HG02588 (cell line): ENCODE results near the gene KRTAP2-2.
"Not testable (repeated sequence)": the region's sequence is repeated elsewhere in the genome, so short reads cannot be mapped to it uniquely, and the experiment has no call there.

Experiments used
- ATAC-seq: cut with Tn5 transposase; IDR thresholded peaks from one replicate; pipeline ENCODE4 v1.9.1; 2021; ENCODE audit warnings: mild to moderate bottlenecking, moderate library complexity; ENCODE audit not compliant: unreplicated experiment

KRTAP2-2 gene, protein sequence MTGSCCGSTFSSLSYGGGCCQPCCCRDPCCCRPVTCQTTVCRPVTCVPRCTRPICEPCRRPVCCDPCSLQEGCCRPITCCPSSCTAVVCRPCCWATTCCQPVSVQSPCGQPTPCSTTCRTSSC

DNA sequence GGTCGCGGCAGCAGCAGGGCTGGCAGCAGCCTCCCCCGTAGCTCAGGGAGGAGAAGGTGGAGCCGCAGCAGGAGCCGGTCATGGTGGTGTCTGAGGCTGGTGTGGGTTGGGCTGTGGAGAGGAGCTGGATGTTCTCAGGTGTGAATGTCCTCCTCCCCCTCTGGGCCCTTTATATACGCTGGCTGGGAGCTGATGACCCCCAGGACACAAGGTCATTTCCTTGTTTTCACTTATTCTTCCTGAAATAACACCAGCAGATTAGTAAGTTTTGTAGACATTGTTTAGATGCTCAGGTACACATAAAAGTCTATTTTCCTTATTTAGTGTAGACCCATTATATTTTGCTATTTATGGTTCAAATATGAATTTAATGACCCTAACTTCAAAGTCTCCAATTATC, at the start of gene KRTAP2-2:
KRTAP2-2 (minus strand) TSS at position 101 of the 400 bp plus-strand sequence; CDS start at position 82, 19 bp downstream.
- not testable (repeated sequence) for ATAC-seq

DNA sequence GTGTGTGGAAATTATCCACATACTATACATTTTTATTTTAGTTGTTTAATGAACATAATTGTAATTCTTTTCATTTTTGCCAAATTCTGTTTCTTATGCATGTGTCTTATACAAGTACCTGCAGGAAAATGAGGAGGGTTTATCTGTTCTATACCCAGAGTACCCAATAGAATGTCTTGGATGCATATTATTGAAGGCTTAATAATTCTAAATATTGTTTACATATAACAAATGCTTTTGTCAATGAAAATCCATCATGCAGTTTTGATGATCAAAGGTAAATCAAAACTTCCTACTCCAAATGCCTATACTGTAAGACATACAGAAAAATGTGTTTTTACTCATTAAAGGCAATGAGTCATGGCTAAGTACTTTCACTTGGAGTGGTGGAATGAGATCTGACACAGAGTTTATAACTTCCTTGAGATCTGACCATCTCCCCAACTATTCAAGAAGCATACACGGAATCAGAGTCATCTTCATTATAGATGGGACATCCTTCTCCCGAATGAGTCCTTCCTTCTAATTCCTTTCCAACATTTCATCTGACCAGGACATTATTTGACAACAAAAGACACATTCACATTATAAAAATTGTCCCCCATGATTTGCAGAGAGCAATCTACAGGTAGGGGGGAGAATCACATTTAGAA, 49.5 kb upstream of the KRTAP2-2 start:
- not testable (repeated sequence) for ATAC-seq

DNA sequence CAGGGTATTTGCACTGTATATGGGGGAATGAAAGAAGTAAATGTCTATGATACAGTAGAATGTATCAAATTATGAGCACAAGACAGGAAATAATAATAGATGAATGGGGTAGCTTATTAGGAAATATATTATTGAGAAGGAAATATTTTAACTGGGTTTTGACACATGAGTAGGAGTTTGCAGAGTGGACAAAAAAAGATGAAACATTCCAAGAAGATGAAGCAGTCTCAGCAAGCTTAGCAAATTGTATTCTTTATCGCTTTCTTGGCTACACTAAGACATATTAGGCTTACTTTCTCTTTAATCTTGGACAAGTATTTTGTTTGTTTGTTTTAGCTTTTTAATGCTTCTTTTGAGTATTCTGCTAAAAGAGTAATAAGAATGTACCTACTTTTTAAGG, 48.9 kb upstream of the KRTAP2-2 start:
- no peak for ATAC-seq

DNA sequence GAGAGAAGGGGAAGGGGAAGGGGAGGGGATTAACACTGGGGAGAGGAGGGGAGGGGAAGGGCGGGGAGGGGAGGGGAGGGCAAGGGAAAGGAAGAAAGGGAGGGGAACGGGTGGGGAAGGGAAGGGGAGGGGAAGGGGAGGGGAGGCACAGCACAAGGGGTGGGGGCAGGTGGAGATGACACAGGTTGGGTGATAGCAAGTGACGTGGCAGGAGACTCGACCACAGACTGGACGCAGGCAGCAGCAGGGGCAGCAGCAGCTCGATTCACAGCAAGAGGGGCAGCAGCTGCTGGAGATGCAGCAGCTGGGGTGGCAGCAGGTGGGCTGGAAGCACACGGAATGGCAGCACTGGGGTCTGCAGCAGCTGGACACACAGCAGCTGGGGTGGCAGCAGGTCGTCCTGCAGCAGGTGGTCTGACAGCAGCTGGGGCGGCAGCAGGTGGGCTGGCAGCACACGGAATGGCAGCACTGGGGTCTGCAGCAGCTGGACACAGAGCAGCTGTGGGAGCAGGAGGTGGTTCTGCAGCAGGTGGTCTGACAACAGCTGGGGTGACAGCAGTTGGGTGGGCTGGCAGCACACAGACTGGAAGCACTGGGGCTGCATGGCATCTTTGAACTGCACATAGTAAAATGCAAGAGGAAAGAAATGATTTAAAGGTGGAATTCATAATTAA, 46.7 kb upstream of the KRTAP2-2 start, which contains the start of gene KRTAP4-16:
KRTAP4-16 (minus strand) TSS at position 624 of the 674 bp plus-strand sequence; CDS start at position 624, 0 bp downstream.
- no peak for ATAC-seq

DNA sequence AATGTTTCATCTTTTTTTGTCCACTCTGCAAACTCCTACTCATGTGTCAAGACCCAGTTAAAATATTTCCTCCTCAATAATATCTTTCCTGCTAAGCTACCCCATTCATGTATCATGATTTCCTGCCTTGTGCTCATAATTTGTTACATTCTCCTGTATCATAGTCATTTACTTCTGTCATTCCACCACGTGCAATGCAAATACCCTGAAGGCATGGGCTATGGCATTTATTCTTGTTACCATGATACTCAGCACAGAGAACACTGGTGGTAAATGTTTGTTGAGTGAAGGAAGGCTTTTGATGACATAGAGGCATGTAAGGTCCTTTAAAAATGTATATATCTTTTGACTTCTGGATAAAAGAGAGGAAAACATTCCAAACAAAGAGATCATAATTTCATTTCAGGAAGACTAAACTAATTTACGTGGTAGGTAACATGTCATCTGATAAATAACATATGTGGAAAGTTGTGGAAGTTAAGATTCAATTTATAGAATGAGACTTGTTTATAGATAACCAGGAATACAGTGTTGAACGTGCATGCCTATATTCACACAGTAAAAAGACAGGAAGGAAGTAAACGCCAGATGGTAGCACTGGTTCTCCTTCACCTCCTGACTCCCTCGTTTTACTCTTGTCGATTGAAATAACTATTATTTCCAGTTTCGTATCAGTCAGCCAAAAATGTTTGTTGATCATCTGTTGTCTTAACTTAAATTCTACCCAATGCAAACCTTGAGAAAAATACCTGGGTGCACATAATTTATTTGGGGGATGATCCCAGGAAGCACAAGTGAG, 44.9 kb upstream of the KRTAP2-2 start:
- not testable (repeated sequence) for ATAC-seq

DNA sequence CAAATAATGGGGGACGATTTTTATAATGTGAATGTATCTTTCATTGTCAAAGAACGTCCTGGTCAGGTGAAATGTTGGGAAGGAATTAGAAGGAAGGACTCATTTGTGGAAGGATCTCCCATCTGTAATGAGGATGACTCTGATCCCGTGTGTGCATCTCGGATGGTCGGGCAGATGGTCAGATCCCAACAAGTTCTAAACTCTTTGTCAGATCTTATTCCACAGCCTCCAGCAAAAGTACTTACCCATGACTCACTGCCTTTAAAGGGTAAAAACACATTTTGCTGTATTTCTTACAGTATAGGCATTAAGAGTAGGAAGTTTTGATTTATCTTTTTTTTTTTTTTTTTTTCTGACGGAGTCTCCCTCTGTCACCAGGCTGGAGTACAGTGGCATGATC, 43.5 kb upstream of the KRTAP2-2 start:
- no peak for ATAC-seq

DNA sequence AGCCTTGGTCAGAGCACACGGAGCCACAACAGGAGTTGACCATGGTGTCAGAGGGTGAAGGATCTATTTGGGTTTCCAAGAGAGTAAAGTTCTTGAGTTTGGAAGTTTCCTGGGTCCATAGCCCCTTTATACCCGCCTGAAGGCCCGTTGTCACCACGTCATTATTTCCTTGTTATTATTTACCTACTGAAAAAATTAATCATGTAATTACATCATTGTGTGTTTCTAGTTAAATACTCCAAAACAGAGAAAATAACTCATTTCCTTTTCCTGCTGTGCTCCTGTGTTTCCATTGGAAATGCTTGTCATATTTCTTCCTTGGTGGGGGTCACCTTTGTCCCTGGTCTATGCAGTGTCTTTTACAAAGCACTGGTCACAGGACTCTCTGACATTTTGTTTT, 43.0 kb upstream of the KRTAP2-2 start, which contains the start of gene KRTAP4-8:
KRTAP4-8 (minus strand) TSS at position 101 of the 400 bp plus-strand sequence; CDS start at position 43, 58 bp downstream.
- no peak for ATAC-seq

DNA sequence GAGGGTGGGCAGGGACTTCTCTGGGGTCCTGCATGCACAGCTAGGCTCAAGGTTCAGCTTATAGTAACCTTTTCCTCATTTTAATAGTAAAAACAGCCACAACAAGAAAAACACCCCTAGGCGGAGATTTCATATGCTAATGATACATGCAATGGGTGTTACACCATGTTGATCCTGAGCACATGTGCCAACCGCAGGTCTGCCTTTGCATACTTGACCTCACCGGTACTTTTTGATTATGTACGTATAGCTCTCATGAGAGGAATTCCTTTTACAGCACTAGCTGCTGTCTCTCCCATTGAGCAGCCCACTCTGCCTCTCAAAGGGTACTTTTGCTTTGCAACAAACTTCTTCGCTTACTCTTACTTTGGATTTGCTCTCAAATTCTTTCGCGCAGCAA, 41.0 kb upstream of the KRTAP2-2 start:
- no peak for ATAC-seq

DNA sequence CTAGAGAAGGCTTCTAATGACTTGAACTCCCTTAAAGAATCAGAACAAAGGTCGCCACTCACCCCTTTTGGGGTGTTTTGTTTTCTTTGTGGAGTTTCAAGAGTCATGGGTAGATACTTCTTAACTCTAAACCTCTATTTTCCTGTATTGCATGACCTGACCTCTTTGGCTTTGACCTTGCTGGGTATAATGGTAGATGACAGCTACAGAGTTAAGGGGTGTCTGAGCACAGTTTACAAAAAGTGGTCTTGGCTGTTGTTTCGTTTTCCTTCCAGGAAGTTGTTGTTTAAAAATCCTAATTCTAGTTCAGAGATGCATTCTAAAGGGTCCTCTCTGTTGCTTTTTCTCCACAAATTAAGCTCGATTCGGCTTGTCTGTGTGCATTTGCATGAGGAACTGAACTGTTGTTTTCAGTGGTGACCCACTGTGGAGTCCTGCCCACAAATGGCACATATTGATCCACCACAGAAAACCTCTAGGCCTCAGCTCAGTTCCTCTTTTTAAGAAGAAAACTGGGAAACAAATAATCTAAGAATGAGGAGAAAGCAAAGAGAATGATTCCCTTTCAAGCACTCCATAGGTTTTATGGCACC, 33.8 kb upstream of the KRTAP2-2 start:
- ATAC-seq, result not testable (repeated sequence)

DNA sequence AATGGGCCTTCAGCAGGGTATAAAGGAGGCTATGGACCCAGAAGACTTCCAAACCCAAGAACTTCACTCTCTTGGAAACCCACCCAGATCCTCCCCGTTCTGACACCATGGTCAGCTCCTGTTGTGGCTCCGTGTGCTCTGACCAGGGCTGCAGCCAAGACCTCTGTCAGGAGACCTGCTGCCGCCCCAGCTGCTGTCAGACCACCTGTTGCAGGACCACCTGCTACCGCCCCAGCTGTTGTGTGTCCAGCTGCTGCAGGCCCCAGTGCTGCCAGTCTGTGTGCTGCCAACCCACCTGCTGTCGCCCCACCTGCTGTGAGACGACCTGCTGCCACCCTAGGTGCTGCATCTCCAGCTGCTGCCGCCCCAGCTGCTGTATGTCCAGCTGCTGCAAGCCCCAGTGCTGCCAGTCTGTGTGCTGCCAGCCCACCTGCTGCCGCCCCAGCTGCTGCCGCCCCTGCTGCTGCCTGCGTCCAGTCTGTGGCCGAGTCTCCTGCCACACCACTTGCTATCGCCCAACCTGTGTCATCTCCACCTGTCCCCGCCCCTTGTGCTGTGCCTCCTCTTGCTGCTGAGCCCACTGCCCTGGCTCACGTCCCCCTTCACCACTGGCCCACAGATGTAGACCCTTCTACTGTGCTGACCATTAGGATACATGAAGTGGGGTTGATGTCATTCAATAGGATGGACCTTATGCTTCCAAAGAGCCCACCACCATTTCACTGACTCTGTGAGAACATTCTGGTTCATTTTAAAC, 29.2 kb upstream of the KRTAP2-2 start, which contains the start of gene KRTAP4-7:
KRTAP4-7 (plus strand) TSS at position 51 of the 757 bp plus-strand sequence; CDS start at position 108, 57 bp downstream.
- not testable (repeated sequence) for ATAC-seq

DNA sequence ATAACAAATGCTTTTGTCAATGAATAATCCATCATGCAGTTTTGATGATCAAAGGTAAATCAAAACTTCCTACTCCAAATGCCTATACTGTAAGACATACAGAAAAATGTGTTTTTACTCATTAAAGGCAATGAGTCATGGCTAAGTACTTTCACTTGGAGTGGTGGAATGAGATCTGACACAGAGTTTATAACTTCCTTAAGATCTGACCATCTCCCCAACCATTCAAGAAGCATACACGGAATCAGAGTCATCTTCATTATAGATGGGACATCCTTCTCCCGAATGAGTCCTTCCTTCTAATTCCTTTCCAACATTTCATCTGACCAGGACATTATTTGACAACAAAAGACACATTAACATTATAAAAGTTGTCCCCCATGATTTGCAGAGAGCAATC, 28.4 kb upstream of the KRTAP2-2 start:
- ATAC-seq, result not testable (repeated sequence)

DNA sequence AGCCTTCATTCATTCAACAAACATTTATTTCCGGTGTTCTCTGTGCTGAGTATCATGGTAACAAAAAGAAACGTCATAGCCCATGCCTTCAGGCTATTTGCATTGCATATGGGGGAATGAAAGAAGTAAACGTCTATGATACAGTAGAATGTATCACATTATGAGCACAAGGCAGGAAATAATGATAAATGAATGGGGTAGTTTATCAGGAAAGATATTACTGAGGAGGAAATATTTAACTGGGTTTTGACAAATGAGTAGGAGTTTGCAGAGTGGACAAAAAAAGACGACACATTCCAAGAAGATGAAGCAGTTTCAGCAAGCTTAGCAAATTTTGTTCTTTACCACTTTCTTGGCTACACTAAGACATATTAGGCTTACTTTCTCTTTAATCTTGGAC, 27.6 kb upstream of the KRTAP2-2 start:
- ATAC-seq, result no peak

DNA sequence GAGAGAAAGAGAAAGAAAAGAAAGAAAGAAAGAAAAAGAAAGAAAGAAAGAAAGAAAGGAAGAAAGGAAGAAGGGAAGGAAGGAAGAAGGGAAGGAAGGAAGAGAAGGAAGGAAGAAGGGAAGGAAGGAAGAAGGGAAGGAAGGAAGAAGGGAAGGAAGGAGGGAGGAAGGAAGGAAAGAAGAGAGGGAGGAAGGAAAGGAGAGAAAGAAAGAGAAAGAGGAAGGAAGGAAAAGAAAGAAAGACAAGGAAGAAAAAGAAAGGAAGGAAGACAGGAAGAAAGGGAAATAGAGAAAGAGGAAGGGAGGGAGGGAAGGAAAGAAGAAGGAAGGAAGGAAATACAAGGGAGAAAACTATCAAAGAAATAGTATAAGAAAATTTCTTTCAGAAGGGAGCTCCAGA, 21.8 kb upstream of the KRTAP2-2 start:
- no peak for ATAC-seq

DNA sequence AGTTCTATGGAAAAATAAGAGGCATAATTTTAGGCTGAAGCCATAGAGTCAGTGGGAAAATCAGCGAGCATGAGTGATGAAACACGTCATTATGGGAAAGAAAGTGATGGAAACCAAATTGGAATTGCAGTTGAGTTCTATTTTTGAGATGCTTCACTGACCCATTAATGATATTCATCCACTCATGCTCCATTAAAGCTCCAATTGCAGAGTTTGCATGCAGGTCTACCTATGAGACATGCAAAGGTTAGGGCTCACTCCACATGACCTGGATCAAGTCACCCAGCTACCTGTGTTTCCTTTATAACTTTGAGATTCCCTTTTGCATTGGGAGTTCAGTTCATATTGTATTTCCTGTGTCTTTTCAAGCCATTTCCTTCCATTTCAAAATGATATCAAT, 18.6 kb upstream of the KRTAP2-2 start:
- ATAC-seq, result no peak

DNA sequence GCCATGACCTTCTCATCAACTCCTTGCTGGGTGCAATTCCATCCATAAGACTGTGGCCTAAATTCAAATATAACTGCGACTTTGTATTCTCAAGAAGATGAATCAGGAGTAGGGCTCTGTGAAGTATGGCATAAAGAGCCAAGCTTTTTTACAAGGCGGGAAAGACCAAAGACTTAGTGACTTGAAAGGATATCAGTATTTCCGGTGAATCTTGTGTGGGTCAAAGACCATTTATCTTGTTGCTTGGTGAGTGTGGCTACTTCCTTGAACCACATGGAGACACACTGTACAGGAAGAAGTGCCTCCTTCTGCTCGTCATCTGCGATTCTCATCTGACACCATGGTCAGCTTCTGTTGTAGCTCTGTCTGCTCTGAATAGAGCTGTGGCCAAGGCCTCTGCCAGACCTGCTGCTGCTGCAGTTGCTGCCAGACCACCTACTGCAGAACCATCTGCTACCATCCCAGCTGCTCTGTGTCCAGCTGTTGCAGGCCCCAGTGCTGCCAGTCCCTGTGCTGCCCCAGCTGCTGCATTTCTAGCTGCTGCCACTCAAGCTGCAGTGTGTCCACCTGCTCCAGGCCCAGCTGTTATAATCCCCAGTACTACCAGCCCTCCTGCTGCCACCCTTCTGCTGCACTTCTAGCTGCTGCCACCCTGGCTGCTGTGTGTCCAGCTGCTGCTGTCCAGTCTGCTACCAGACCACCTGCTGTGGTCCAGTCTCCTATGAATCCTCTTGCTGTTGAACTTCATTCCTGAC, 16.8 kb upstream of the KRTAP2-2 start:
- ATAC-seq, result no peak

DNA sequence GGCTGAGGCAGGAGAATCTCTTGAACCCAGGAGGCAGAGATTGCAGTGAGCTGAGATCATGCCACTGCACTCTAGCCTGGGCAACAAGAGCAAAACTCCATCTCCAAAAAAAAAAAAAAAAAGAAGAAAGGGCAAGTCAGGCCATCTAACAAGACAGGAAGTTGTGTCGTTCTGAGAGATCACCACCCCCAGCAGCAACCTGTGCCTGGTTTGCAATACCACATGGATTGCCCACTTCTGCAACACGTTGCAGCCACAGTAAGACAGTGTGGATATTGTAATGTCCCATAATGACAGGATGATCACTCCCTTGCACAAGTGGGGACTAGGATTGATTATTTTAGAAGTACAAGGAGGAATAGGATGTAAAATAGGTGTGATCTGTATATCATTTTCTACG, 14.0 kb upstream of the KRTAP2-2 start:
- no peak for ATAC-seq

DNA sequence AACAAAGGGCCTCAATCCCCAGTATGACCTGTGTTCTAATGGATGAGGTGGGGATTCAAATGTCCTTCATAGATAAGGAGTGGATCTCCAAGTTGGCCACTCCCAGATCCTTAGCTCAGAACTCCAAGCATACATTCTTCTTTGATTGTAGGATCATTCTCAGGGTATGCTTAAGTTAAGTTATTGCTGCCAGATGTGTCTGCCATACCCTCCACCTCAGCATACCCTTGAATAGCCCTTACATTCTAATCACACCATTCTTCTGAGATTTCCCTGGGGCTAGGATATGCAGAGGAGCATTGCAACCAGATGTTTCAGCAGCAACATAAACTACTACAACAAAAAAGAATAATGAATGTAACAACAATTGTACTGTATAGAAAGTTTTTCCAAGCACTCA, 12.3 kb upstream of the KRTAP2-2 start:
- no peak for ATAC-seq

DNA sequence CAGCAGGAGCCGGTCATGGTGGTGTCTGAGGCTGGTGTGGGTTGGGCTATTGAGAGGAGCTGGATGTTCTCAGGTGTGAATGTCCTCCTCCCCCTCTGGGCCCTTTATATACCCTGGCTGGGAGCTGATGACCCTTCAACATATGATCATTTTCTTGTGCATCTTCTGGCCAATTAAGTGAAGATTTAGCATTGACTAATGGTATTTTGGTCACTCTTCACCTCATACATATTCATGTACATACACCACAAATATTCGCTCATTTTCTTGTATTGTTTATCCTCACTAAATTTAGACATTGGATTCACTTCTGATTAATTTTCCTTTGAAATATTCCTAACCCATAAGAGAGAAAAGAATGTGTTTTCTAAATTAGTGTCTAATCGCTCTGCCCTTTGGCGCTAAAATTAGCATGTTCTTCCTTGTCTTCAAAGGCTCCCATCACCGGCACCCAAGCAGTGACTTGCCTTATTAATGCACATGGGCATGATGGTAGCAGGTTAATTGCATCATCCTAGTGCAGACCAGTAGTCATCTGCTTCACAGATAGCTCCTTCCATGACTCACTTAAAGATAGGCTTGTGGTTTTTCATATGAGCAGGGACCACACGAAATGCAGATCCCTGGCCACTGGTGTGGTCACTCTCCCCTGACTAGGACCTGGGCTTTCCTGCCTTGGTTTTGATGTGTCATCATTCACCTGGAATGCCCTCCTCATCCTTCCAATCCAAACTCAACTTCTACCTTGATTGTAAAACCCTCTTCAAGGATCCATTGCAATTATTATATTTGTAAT, 11.0 kb upstream of the KRTAP2-2 start, which contains the start of gene KRTAP2-4:
KRTAP2-4 (minus strand) TSS at position 51 of the 796 bp plus-strand sequence; CDS start at position 17, 34 bp downstream.
- no peak for ATAC-seq
